HG02938 (cell line): ENCODE measurements around the gene NRSN1.

ENCODE experiments used
- ATAC-seq: cut with Tn5 transposase; IDR thresholded peaks from one replicate; pipeline ENCODE4 v1.9.1; 2021; ENCODE audit warnings: mild to moderate bottlenecking, moderate library complexity; ENCODE audit not compliant: unreplicated experiment

Gene NRSN1, protein sequence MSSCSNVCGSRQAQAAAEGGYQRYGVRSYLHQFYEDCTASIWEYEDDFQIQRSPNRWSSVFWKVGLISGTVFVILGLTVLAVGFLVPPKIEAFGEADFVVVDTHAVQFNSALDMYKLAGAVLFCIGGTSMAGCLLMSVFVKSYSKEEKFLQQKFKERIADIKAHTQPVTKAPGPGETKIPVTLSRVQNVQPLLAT

GRCh38 chr6:24125980-24126379 lies at the start of gene NRSN1:
Gene NRSN1, plus strand, starts transcription at chr6:24126215. Its CDS starts 8,113 bp downstream, at chr6:24134328.
- no peak for ATAC-seq

GRCh38 chr6:24078200-24078599 lies 47.8 kb upstream of the NRSN1 start:
- no peak for ATAC-seq

GRCh38 chr6:24079076-24079475 lies 46.9 kb upstream of the NRSN1 start:
- ATAC-seq = no peak

- ATAC-seq = no peak
Measured at GRCh38 chr6:24080711-24081110, 45.3 kb upstream of the NRSN1 start.

GRCh38 chr6:24089736-24090135 lies 36.3 kb upstream of the NRSN1 start:
- no peak for ATAC-seq

- no peak for ATAC-seq
Measured at GRCh38 chr6:24092407-24092806, 33.6 kb upstream of the NRSN1 start.

- no peak for ATAC-seq
Measured at GRCh38 chr6:24093381-24093780, 32.6 kb upstream of the NRSN1 start.

- no peak for ATAC-seq
Measured at GRCh38 chr6:24099181-24099580, 26.8 kb upstream of the NRSN1 start.

GRCh38 chr6:24100024-24100769 lies 25.8 kb upstream of the NRSN1 start:
- no peak for ATAC-seq

- no peak for ATAC-seq
Measured at GRCh38 chr6:24100770-24101155, 25.3 kb upstream of the NRSN1 start.

- ATAC-seq = no peak
Measured at GRCh38 chr6:24105191-24105590, 20.8 kb upstream of the NRSN1 start.

DNA sequence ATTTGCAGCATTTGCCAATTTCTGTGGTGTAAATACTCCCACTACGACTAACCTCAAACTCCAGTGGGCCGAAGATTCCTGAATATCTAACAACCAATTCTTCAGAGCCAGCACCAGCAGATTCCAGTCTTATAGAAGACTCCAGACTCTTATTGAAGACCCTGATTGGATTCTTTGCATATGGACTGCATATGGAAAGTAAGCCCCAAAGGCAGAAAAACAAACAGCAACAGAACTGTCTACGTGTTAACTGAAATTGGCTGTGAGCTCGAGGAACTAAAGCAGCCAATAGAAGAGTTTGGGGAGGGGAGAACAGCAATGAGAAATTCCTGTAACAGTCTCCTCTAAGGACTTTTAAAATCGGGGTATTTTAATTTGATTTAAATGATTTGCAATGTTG lies 19.7 kb upstream of the NRSN1 start:
- ATAC-seq = no peak

GRCh38 chr6:24107294-24107693 lies 18.7 kb upstream of the NRSN1 start:
- no peak for ATAC-seq

- ATAC-seq = no peak
Measured at GRCh38 chr6:24108056-24108455, 18.0 kb upstream of the NRSN1 start.

DNA sequence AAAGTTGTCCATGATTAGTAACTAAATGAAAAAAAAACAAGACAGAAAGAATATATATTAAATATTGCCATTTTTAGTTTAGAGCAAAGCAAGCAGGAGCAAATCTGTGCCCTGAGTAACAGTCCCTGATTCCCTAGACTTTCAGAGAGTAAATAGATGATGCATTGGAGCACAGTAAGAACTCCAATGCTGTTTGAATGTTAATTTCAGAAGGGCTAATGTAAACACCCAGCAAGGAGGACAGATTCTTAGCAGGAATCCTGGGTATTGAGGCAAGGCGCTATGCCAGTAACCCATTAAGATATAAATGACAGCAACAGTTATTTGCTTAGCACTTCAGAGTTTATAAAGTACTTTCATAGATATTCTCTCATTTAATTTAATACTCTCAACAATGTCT lies 15.6 kb upstream of the NRSN1 start:
- no peak for ATAC-seq

- ATAC-seq = no peak
Measured at GRCh38 chr6:24113891-24114290, 12.1 kb upstream of the NRSN1 start.

GRCh38 chr6:24117021-24117420 lies 9.0 kb upstream of the NRSN1 start:
- no peak for ATAC-seq

- no peak for ATAC-seq
Measured at GRCh38 chr6:24122139-24122538, 3.9 kb upstream of the NRSN1 start.

GRCh38 chr6:24126586-24127192 lies 674 bp downstream of the NRSN1 start:
- ATAC-seq = peak; percentile 70

- no peak for ATAC-seq
Measured at GRCh38 chr6:24127316-24127715, 1.3 kb downstream of the NRSN1 start.

- ATAC-seq = no peak
Measured at GRCh38 chr6:24131751-24132150, 5.7 kb downstream of the NRSN1 start.

- ATAC-seq = no peak
Measured at GRCh38 chr6:24139080-24139479, 13.1 kb downstream of the NRSN1 start.
